ENCODE results near the gene PEPD.
"Not testable (repeated sequence)": the region's sequence is repeated elsewhere in the genome, so short reads cannot be mapped to it uniquely, and the experiment has no call there.

PEPD gene

DNA sequence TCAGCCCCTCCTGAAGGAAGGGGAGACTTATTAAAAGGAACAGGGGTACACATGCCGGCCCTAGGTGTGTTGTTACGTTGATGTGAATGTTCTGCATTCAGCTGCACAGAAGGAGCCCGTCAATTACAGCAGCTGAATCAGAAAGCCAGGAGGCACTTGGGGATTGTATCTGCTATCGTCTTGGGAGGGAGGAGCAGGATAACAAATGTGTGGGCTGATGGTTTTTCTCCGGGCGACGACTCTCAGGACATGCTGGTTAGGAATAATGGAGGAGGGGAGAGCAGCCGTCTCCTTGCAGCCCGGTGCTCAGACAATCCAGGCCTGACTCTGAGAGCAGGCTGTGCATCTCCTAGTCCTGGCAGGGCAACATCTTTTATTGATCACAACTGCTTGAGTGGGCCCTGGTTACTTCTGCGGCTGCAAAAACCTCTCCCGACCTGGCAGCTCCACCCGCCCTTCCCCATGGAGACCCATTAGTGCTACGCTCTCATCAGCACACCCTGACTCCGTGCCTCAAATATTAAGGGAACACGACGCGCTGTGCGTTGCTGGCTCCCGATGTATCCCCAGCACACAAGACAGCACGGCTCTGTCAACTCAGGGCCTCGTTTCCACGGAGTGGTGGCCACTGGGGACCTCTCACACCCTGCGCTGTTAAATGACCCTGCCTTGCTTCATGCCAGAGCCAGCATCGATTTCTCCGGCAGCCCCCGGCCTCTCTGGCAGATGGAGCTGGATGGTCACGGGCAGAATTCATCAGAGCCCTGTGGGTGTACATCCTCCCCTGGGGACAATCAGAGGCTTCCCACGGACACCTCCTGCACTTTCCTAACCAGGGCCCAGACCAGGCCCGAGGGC lies 25.3 kb downstream of the PEPD start:
- DNase-seq: no peak

- DNase-seq: no peak
These were observed 28.0 kb downstream of the PEPD start for GRCh38 chr19:33493401-33494275.

DNA sequence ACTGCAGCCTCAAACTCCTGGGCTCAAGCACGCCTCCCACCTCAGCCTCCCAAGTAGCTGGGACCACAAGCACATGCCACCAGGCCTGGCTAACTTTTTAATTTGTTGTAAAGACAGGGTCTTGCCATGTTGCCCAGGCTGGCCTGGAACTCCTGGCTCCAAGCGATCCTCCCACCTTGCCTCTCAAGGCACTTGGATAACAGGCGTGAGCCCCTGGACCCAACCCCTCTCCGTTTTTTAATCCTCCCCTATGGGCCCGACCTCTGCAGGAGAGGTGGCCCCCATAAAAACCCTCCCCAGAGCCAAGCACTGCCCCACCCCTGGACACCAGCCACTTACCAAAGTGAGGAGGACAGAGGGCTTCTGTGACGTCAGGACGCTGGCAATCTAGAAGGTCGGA lies 28.6 kb downstream of the PEPD start:
- no peak for DNase-seq

DNA sequence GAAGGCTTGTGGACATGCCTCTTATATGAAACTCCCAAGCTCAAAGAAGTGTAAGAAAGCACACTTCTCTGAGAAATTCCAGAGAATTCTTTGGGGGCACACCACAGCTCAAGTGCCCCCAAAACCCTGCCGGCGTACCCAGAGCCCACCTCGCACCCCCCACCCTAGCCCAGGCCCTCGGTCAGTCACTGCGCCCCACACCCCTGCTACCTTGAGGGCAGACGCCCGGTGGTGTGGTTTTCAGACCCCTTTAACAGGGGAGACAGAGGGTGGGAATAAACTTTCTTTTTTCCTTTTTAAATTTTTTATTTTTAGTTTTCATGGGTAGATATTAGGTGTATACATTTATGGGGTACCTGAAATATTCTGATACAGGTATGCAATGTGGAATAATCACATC lies 29.5 kb downstream of the PEPD start:
- no peak for DNase-seq

GRCh38 chr19:33490596-33490995 lies 31.0 kb downstream of the PEPD start:
- DNase-seq: not testable (repeated sequence)

DNA sequence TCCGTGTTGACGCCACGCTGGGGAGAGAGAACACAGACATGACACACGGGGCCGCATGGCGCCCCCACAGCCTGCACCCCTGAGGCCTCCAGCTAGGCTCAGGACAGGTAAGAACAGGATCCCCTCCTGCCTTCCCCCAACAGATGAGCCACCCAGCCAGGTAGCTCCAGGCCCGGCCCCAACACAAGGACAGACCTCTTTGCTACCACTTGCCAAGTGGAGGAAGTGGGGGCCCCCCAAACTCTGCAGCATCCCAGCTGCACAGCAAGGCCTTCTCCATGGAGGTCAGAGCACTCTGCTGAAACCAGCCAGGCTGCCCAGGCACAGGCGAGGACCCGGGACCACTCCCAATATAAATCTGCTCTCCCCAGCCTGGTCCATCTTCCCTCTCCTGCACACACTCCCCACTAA lies 31.5 kb downstream of the PEPD start:
- DNase-seq: no peak

- DNase-seq: no peak
These were observed 32.8 kb downstream of the PEPD start for GRCh38 chr19:33488826-33489225.

- DNase-seq: no peak
These were observed 33.4 kb downstream of the PEPD start for GRCh38 chr19:33487901-33488800.

GRCh38 chr19:33486936-33487811 lies 34.4 kb downstream of the PEPD start:
- no peak for DNase-seq

GRCh38 chr19:33486407-33486806 lies 35.2 kb downstream of the PEPD start:
- no peak for DNase-seq

- no peak for DNase-seq
These were observed 37.3 kb downstream of the PEPD start for GRCh38 chr19:33484226-33484774.

- no peak for DNase-seq
These were observed 39.1 kb downstream of the PEPD start for GRCh38 chr19:33482476-33482875.

- DNase-seq: no peak
These were observed 39.7 kb downstream of the PEPD start for GRCh38 chr19:33481863-33482262.

GRCh38 chr19:33479570-33479969 lies 42.0 kb downstream of the PEPD start:
- not testable (repeated sequence) for DNase-seq

- DNase-seq: no peak
These were observed 43.8 kb downstream of the PEPD start for GRCh38 chr19:33477781-33478180.

DNA sequence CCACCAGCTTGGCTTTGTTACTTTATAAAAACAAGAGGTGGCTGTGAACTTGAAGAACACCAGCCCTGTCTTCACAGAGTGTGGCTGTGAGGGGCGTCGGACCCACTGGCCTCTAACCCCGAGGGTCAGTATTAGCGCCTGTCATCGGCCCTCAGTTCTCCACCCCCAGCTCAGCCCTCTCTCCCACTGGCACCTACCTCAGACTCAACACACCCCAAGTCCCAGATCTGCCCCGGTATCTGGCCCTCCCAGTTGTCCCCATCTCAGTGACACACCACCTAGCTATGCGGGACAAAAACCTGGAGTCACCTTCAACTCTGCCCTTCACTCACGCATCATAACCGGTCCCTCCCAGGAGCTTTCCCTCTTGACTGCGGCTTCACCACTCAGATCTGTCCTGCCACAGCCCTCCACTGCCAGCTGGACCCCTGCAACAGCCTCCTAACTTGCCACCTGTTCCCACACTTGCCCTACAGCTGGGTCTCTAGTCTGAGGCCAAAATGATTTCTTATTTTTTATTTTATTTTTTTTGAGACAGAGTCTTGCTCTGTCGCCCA lies 45.4 kb downstream of the PEPD start:
- no peak for DNase-seq

DNA sequence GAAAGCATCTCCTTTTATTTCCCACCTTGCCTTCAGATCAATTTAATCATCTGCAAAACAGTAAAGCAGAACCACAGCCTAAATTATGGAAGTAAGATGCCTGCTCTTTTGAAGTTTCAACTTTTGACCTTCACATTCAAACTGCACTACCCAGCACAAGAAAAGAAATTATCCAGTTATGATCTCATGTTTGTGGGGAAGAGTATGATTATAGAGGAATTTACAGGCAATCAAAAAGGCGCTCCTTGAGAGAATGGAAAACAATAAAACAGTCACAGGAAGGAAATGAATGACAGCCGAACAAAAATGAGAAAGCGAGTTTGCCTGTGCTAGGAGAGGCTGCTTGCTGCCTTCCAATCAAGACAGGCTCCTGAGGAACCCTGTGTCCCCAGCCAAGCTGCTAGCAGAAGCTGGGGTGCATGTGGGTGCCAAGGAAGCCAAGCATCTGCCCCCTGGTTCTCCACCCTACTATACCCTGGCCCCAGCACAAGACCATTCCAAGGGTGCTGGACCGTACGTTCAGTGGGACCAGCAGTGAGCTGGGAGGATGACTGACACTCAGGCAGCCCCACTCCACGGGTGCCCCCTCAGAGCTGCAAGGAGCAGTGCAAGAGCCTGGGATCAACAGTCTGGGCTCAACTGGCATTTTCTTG lies 47.8 kb downstream of the PEPD start:
- DNase-seq: no peak

- no peak for DNase-seq
These were observed 48.6 kb downstream of the PEPD start for GRCh38 chr19:33472691-33473652.

- DNase-seq: no peak
These were observed 49.4 kb downstream of the PEPD start for GRCh38 chr19:33472226-33472625.
